Stimulated activated CD8-positive, alpha-beta memory T cell treated with anti-CD3 and anti-CD28 coated beads, Interleukin-15, amount 100 ng/mL, for 1 hour (primary cell): ENCODE measurements around the gene VGF.

ENCODE experiments used
- DNase-seq: peaks from one replicate; pipeline ENCODE4 v3.0.0-alpha.2; 2020; ENCODE audit warnings: low read depth

VGF gene

DNA sequence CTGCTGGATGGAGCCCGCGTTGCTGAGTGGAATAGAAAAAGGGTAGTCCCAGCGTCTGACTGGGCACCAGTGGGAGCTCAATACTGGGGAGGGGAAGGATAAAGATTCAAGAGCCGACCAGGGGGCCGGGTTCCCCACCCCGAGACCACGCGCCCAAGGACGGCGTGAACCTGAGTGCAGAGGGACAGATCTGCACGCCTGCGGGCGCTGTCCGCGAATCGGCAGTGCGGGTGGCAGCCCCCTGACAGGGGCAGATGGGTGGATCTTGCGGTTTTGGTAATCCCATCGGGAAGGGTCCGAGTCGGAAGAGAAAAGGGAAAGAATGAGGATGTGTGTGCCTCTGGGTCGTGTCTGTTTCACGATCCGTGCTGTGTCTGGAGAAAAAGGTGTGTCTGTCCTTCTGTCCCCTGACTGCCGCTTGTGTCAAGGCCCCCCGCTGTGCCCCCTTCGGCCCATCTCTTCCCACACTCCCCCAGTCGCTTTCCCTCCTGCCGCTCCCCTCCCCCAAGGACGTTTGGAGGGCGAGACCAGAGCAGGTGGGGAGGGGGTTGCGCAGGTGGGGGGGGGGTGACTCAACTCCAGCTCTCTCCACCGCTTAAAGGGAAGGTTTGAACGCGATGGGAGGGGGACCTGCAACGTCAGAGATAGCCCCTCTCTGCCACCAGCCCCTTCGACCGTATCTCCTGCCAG lies 734 bp upstream of the VGF start:
- no peak for DNase-seq

GRCh38 chr7:101164071-101164840 lies 1.1 kb downstream of the VGF start:
- no peak for DNase-seq

GRCh38 chr7:101163279-101164070 lies 1.9 kb downstream of the VGF start:
- no peak for DNase-seq

DNA sequence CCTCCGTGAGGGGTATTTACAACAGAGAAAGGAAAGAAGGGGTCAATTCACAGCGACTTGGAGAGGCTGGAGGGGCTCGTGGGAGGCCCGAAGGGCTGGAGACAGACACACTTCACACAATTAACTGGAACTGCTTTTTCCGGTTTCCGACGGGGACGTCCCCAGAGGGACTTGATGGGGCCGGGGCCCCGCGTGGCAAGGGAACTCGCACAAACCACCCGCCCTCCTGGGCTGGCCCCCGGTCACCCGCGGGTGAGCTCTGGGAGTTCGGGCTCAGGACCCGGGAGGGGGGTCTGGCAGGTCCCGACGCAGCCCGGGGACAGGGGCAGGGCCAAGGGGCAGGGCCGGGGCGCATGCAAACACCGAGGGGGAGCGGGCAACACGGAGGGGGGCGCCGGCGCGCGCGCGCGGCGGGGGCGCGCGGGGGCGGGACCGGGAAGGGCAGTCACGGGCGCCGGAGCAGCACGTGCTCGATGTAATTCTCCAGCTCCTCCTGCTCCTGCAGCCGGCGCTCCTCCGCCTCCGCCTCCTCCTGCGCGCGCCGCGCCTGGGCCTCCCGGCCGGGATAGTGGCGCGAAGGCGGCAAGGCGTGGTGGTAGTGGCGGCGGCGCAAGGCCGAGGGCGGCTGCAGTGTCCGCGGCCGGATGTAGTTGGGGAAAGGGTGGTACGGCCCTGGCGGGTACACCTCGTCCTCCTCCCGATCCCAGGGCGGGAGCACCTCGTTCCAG lies 2.7 kb downstream of the VGF start:
- no peak for DNase-seq

- no peak for DNase-seq
Observed at GRCh38 chr7:101161692-101162471, 3.5 kb downstream of the VGF start.

- no peak for DNase-seq
Observed at GRCh38 chr7:101160910-101161309, 4.5 kb downstream of the VGF start.

GRCh38 chr7:101159696-101160674 lies 5.4 kb downstream of the VGF start:
- no peak for DNase-seq

DNA sequence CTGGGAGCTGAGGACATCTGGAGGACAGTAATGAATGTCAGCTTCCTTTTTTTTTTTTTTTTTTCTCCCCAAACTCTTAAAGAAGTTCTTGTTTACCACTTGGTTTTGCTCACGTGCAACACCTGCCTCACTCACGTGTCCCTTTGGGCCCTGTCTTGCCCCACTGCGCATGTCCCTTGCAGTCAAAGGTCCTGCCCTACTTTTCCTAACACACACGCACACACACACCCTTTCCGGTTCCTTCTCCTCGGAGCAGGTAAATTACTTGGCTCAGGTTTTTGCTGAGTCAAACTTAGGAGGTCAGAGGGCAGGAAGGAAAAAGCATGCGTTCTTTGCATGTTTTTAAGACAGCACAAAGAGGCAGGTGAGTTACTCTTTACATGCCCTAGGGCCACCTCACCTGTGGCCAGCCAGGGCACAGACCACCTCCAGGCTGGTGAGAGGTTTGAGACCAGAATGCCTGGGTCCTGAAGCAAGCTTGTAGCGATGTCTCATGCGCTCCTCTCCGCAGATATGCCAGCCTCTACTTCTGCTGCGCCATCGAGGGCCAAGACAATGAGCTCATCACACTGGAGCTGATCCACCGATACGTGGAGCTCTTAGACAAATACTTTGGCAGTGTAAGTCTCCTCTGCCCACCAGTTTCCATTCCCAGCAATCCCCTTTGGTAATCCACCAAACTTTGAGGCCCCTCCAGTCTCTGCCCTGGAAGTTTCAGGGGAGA lies 8.3 kb downstream of the VGF start:
- no peak for DNase-seq

DNA sequence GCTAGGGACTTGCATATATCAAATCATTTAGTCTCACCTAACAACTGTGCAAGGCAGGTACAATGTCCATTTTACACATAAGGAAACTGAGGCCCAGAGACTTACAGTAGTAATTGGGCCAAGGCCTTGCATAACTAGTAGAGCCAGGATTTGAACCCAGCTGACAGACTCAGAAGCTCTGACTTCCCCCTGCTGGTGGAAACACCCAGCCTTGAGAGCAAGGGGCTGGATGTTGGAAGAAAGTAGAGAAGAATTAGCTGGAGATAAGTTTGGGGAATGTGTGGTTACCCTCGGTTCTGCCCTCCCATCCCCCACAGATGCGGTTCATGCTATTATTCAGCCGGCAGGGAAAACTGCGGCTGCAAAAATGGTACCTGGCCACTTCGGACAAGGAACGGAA lies 9.1 kb downstream of the VGF start:
- no peak for DNase-seq

DNA sequence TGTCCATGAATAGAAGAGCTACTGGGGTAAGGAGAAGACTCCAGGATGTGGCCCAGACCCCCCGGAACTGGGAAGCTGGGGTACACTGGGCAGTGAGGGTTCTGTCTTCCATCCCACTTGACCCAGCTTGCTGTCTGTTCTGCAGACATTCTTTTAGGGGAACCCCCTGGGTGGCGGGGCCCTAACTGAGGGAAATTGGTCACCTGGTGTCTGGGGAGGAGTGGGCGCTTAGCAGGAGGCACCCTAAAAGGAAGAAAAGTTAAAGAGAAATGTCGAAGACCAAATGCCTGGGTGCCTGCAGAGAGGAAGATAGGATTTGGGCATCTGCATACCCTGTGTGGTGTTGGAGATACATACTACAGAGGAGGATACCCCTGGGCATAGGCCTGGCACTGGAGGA lies 10.1 kb downstream of the VGF start:
- no peak for DNase-seq

GRCh38 chr7:101154693-101155102 lies 10.7 kb downstream of the VGF start:
- no peak for DNase-seq

GRCh38 chr7:101153969-101154692 lies 11.2 kb downstream of the VGF start, which contains the start of gene AP1S1:
TSS of gene AP1S1 (plus strand) at chr7:101154476. CDS start at chr7:101154515, 39 bp downstream.
- peak; percentile 73 for DNase-seq

GRCh38 chr7:101151908-101152651 lies 13.3 kb downstream of the VGF start:
- DNase-seq, result no peak

DNA sequence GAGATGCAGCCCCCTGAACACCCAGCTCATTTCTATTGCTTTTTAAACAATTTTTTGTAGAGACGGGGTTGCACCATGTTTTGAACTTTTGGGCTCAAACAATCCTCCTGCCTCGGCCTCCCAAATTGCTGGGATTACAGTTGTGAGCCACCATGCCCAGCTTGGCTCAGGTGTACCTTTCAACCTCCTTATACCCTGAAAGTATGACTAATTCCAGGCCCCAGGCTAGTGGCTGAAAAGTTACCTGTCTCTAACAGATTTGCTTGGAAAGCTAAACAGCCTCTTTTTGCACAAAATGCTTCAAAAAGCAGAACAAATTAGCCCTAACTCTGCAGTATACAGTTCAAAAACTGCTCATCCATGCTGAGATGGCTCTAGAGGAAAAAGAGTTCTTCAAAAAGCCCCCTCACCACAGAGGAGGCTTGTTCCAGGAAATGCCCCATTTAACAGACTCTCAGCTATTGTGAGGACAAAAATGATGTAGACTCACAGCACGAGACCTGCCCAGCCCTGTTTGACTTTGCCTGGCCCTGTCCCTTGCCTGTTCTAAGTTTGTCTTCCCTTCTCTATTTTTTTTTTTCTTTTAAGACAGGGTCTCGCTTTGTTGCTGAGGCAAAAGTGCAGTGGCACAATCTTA lies 24.5 kb downstream of the VGF start:
- DNase-seq, result no peak

- DNase-seq, result no peak
Observed at GRCh38 chr7:101140339-101140699, 25.1 kb downstream of the VGF start.

- peak; percentile 77 for DNase-seq
Observed at GRCh38 chr7:101138213-101138870, 27.0 kb downstream of the VGF start.

- DNase-seq, result no peak
Observed at GRCh38 chr7:101137651-101138212, 27.6 kb downstream of the VGF start.
